ENCODE measurements around the gene H2BK1. TPM values are rescaled to one million over a fixed set of nuclear protein-coding genes. Genes with fewer than 3 reads are reported as not detected.

The H2BK1 gene
- total and polyA plus RNA-seq, 4 donors: 0.52 TPM; not detected in 3

GRCh38 chr7:151232917-151233701, 22.8 kb upstream of the H2BK1 start:
- H3K9me3 ChIP-seq (ENCODE audit: control insufficient read depth in 4 of 4, insufficient read depth in 3 of 4, low read length in 3 of 4): no peaks in the 10 kb centered on the region
- DNase-seq: peak in 1 of 3 donors; percentile 16
- peak overlapping the region; percentile 98 for H3K4me3 ChIP-seq
- peak overlapping the region; percentile 82 to 87 for H3K27ac ChIP-seq (ENCODE audit: low read depth in 1 of 2, low read length in 1 of 2)
- TF ChIP-seq CTCF (IDR thresholded peaks at IDR 0.05; ENCODE audit: control extremely low read depth, extremely low read depth): no peak
- 3 to 5% methylated on average over 36 of the region's 36 CpGs for WGBS, 2 donors
- no peaks in the 10 kb centered on the region for H3K27me3 ChIP-seq (ENCODE audit: control insufficient read depth in 3 of 3, insufficient read depth in 3 of 3, low read length in 2 of 3)
- H3K9ac ChIP-seq (ENCODE audit: insufficient read depth in 1 of 2, low read length in 2 of 2): peak overlapping the region; percentile 37 to 46
- H3K36me3 ChIP-seq (ENCODE audit: control insufficient read depth in 4 of 4, insufficient read depth in 4 of 4, low read length in 4 of 4): peaks cover 0 to 33% (median 5%) of the 10 kb centered on the region in 4 donors
- peaks cover 0 to 13% (median 4%) of the 10 kb centered on the region in 5 donors for H3K4me1 ChIP-seq (ENCODE audit: control insufficient read depth in 5 of 5, insufficient read depth in 5 of 5, low read length in 5 of 5)
- peak; percentile 64 for ATAC-seq (ENCODE audit: insufficient read depth, low FRiP score)

GRCh38 chr7:151232091-151232916, 22.0 kb upstream of the H2BK1 start, which contains the start of gene CHPF2:
Gene CHPF2 (plus strand): TSS chr7:151232483. CDS start chr7:151234012, 1,529 bp downstream.
- no peaks in the 10 kb centered on the region for H3K9me3 ChIP-seq (ENCODE audit: control insufficient read depth in 4 of 4, insufficient read depth in 3 of 4, low read length in 3 of 4)
- H3K27me3 ChIP-seq (ENCODE audit: control insufficient read depth in 3 of 3, insufficient read depth in 3 of 3, low read length in 2 of 3): no peaks in the 10 kb centered on the region
- ATAC-seq (ENCODE audit: insufficient read depth, low FRiP score) (peak; percentile 94), DNase-seq (peak; percentile 87 to 93 (median 88))
- H3K4me1 ChIP-seq (ENCODE audit: control insufficient read depth in 5 of 5, insufficient read depth in 5 of 5, low read length in 5 of 5): peaks cover 0 to 20% (median 4%) of the 10 kb centered on the region in 5 donors
- peak within 1 kb of the TSS; percentile 44 to 46 for H3K9ac ChIP-seq (ENCODE audit: insufficient read depth in 1 of 2, low read length in 2 of 2)
- H3K4me3 ChIP-seq: peak within 1 kb of the TSS; percentile 98
- WGBS, 2 donors: 0 to 1% methylated on average over 45 to 79 of the region's 79 CpGs
- H3K27ac ChIP-seq (ENCODE audit: low read depth in 1 of 2, low read length in 1 of 2): peak within 1 kb of the TSS; percentile 82 to 87
- no peak for TF ChIP-seq CTCF (IDR thresholded peaks at IDR 0.05; ENCODE audit: control extremely low read depth, extremely low read depth)
- H3K36me3 ChIP-seq (ENCODE audit: control insufficient read depth in 4 of 4, insufficient read depth in 4 of 4, low read length in 4 of 4): peaks cover 0 to 25% (median 1%) of the 10 kb centered on the region in 4 donors

GRCh38 chr7:151231080-151231479, 20.8 kb upstream of the H2BK1 start:
- DNase-seq (no peak), ATAC-seq (ENCODE audit: insufficient read depth, low FRiP score) (no peak)
- Histone ChIP-seq H3K36me3 (ENCODE audit: control insufficient read depth in 4 of 4, insufficient read depth in 4 of 4, low read length in 4 of 4) (peaks cover 0 to 14% (median 0%) of the 10 kb centered on the region in 4 donors), H3K9me3 (ENCODE audit: control insufficient read depth in 4 of 4, insufficient read depth in 3 of 4, low read length in 3 of 4) (no peaks in the 10 kb centered on the region), H3K27me3 (ENCODE audit: control insufficient read depth in 3 of 3, insufficient read depth in 3 of 3, low read length in 2 of 3) (no peaks in the 10 kb centered on the region), H3K27ac (ENCODE audit: low read depth in 1 of 2, low read length in 1 of 2) (no peak overlapping the region), H3K4me1 (ENCODE audit: control insufficient read depth in 5 of 5, insufficient read depth in 5 of 5, low read length in 5 of 5) (peaks cover 0 to 25% (median 6%) of the 10 kb centered on the region in 5 donors), H3K4me3 (no peak overlapping the region), H3K9ac (ENCODE audit: insufficient read depth in 1 of 2, low read length in 2 of 2) (no peak overlapping the region)
- no peak for TF ChIP-seq CTCF (IDR thresholded peaks at IDR 0.05; ENCODE audit: control extremely low read depth, extremely low read depth)
- WGBS, 2 donors: 82 to 92% methylated on average over 1 of the region's 1 CpG
